IPS-20b (cell line): ENCODE measurements around the gene SRGAP1.

Source experiments
- H3K27ac ChIP-seq: one replicate; pipeline ENCODE4 v1.5.1; 2013; ENCODE audit warnings: low read length
- H3K27me3 ChIP-seq: 2 replicates; pipeline ENCODE4 v1.6.1; 2013; ENCODE audit warnings: mild to moderate bottlenecking, low read length, inconsistent platforms; ENCODE audit not compliant: insufficient read depth
- H3K36me3 ChIP-seq: 2 replicates; pipeline ENCODE4 v1.6.1; 2013; ENCODE audit warnings: low read depth, mild to moderate bottlenecking, inconsistent platforms, low read length, moderate library complexity; ENCODE audit not compliant: insufficient read depth
- H3K4me1 ChIP-seq: 2 replicates; pipeline ENCODE4 v1.6.1; 2013; ENCODE audit warnings: mild to moderate bottlenecking, control low read depth, inconsistent platforms, low read length, moderate library complexity; ENCODE audit not compliant: insufficient read depth
- H3K4me3 ChIP-seq: 2 replicates; pipeline ENCODE4 v1.5.1; 2013; ENCODE audit warnings: mild to moderate bottlenecking, low read length, inconsistent platforms
- H3K9ac ChIP-seq: 2 replicates; pipeline ENCODE4 v1.6.1; 2013; ENCODE audit warnings: low read depth, mild to moderate bottlenecking, inconsistent platforms, low read length, moderate library complexity
- H3K9me3 ChIP-seq: 2 replicates; pipeline ENCODE4 v1.6.1; 2013; ENCODE audit warnings: mild to moderate bottlenecking, low read depth, low read length, inconsistent platforms; ENCODE audit not compliant: insufficient read depth

Gene SRGAP1

GRCh38 chr12:63912651-63913050 is 68.2 kb downstream of the SRGAP1 start:
- H3K36me3 ChIP-seq, result no peaks in the 10 kb centered on the region
- H3K9ac ChIP-seq, result no peak overlapping the region
- no peaks in the 10 kb centered on the region for H3K27me3 ChIP-seq
- no peaks in the 10 kb centered on the region for H3K9me3 ChIP-seq
- H3K4me3 ChIP-seq, result no peak overlapping the region
- peaks cover 10% of the 10 kb centered on the region for H3K4me1 ChIP-seq
- H3K27ac ChIP-seq, result no peak overlapping the region

- Histone ChIP-seq H3K36me3 (no peaks in the 10 kb centered on the region), H3K4me1 (peaks cover 16% of the 10 kb centered on the region), H3K27ac (no peak overlapping the region), H3K4me3 (no peak overlapping the region), H3K9me3 (no peaks in the 10 kb centered on the region), H3K9ac (no peak overlapping the region), H3K27me3 (no peaks in the 10 kb centered on the region)
Measured at GRCh38 chr12:63913929-63914328, 69.4 kb downstream of the SRGAP1 start.

DNA sequence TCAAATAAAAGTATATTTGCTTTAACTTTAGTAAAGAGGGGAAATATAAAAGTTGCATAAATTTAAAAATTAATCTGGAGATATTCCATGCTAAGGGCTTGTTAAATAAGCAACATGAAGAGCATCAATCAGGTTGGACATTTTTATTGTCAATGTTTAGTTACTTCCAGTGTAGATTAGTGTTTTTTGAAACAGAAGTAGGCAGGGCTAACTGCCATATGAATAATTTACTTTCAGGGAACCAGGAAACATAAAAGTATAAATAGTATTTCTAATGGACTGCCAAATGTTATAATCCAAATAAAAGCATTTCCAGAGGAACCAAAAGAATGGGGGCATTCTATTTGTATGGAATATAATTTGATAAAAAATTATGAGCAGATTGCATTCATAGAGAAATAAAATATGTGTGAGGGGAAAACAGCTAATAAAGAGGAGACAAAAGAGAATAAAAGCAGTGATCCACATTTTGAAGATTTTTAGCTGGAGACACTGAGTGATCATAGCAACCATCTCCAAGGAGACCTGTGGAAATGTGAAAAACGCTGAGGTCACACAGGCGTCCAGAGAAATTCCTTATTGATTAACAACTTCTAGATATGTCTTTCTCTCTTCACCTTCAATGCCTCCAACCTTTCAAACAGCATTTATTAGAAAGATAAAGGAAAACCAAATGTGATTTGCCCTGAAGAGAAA is 70.8 kb downstream of the SRGAP1 start:
- no peaks in the 10 kb centered on the region for H3K27me3 ChIP-seq
- H3K27ac ChIP-seq, result no peak overlapping the region
- H3K4me1 ChIP-seq, result peaks cover 16% of the 10 kb centered on the region
- H3K9me3 ChIP-seq, result no peaks in the 10 kb centered on the region
- H3K4me3 ChIP-seq, result no peak overlapping the region
- no peak overlapping the region for H3K9ac ChIP-seq
- no peaks in the 10 kb centered on the region for H3K36me3 ChIP-seq

- H3K36me3 ChIP-seq, result no peaks in the 10 kb centered on the region
- H3K27me3 ChIP-seq, result no peaks in the 10 kb centered on the region
- H3K4me3 ChIP-seq, result no peak overlapping the region
- H3K9me3 ChIP-seq, result no peaks in the 10 kb centered on the region
- peaks cover 16% of the 10 kb centered on the region for H3K4me1 ChIP-seq
- H3K9ac ChIP-seq, result no peak overlapping the region; the same call in 1 of the 2 replicates
- no peak overlapping the region for H3K27ac ChIP-seq
Measured at GRCh38 chr12:63916561-63917476, 72.3 kb downstream of the SRGAP1 start.

DNA sequence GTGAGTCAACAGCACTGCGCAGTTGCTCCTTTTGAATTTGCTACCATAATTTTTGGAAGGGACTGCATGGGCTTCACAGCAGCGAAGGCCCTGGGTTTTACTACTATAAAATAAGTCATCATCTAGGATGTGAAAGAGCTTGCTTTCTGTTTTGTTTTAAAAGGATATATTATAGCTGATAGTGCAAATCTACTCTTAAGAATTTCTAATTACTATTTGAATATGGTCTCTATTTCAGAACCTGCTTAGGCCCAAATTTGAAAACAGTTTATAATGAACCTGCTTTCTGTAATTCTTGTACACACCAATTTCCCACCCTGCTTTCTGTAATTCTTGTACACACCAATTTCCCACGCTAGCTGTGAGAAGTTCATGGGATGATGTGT is 73.0 kb downstream of the SRGAP1 start:
- H3K4me3 ChIP-seq, result no peak overlapping the region
- H3K36me3 ChIP-seq, result no peaks in the 10 kb centered on the region
- H3K9ac ChIP-seq, result no peak overlapping the region
- no peaks in the 10 kb centered on the region for H3K27me3 ChIP-seq
- H3K27ac ChIP-seq, result no peak overlapping the region
- H3K4me1 ChIP-seq, result peaks cover 19% of the 10 kb centered on the region
- no peaks in the 10 kb centered on the region for H3K9me3 ChIP-seq

GRCh38 chr12:63917864-63918799 is 73.6 kb downstream of the SRGAP1 start:
- Histone ChIP-seq H3K4me1 (peaks cover 20% of the 10 kb centered on the region), H3K4me3 (no peak overlapping the region), H3K9ac (no peak overlapping the region), H3K9me3 (no peaks in the 10 kb centered on the region), H3K36me3 (no peaks in the 10 kb centered on the region), H3K27me3 (no peaks in the 10 kb centered on the region), H3K27ac (no peak overlapping the region)

DNA sequence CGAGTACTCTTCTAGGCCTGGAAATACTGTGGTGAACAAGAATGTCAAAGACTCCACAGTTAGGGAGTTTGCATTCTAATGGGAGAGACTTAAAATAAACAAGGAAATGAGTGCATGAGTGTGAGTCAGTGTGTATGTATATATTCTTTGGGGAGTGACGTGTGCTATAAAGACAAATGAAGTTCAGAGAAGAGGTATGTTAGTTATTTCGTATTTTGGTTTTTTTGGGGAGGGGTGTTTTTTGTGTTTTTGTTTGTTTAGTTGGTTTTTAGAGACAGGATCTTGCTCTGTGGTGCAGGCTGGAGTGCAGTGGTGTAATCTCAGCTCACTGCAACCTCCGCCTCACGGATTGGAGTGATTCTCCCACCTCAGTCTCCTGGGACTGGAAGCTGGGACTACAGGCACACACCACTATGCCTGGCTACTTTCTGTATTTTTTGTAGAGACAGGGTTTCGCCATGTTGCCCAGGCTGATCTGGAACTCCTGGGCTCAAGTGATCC is 74.3 kb downstream of the SRGAP1 start:
- Histone ChIP-seq H3K27ac (no peak overlapping the region), H3K36me3 (no peaks in the 10 kb centered on the region), H3K9ac (no peak overlapping the region), H3K4me1 (peaks cover 20% of the 10 kb centered on the region), H3K4me3 (no peak overlapping the region), H3K9me3 (no peaks in the 10 kb centered on the region), H3K27me3 (no peaks in the 10 kb centered on the region)

DNA sequence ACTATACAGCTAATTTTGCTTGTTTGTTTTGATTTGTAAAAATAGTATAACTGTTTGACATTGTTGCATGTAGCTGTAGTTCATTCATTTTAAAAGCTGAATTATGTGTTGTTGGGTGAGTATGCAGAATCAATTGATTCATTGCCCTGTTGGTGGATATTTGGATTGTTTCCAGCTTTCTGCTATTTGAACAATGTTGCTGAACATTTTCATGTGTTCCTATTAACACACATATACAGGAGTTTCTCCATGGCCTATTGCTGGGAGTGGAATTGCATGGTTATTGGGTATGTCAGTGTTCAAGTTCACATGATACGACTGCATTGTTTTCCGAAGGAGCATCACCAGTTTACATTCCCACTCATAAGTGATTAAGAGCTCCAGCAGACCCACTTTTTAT is 75.3 kb downstream of the SRGAP1 start:
- Histone ChIP-seq H3K27me3 (no peaks in the 10 kb centered on the region), H3K27ac (no peak overlapping the region), H3K9ac (no peak overlapping the region), H3K4me3 (no peak overlapping the region), H3K36me3 (no peaks in the 10 kb centered on the region), H3K9me3 (no peaks in the 10 kb centered on the region), H3K4me1 (peaks cover 20% of the 10 kb centered on the region)

- no peaks in the 10 kb centered on the region for H3K27me3 ChIP-seq
- H3K9me3 ChIP-seq, result no peaks in the 10 kb centered on the region
- no peak overlapping the region for H3K27ac ChIP-seq
- no peaks in the 10 kb centered on the region for H3K36me3 ChIP-seq
- H3K4me1 ChIP-seq, result peaks cover 13% of the 10 kb centered on the region
- H3K9ac ChIP-seq, result no peak overlapping the region
- H3K4me3 ChIP-seq, result no peak overlapping the region
Measured at GRCh38 chr12:63921157-63921556, 76.7 kb downstream of the SRGAP1 start.

- Histone ChIP-seq H3K27ac (no peak overlapping the region), H3K9ac (no peak overlapping the region), H3K4me3 (no peak overlapping the region)
Measured at GRCh38 chr12:63922474-63922873, 78.0 kb downstream of the SRGAP1 start.

DNA sequence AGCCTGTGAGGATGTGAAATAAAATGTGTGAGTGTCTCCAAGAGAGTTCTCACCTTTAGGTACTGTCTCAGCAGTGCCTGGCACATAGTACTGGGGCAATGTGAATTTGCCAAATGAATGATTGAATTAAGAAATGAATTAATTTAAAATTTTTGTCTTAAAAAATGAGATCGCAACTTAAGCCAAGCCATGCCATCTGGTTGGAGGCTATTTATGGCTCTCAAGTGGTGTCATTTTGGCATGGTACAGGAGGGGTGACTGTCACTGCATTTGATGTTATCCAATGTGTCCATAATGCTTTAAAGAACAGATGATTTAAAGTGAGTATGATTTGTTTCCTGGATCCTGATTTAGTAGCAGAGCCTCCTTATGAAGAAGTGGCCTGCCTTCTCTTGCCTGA is 80.3 kb downstream of the SRGAP1 start:
- Histone ChIP-seq H3K27me3 (no peaks in the 10 kb centered on the region), H3K27ac (no peak overlapping the region), H3K9me3 (no peaks in the 10 kb centered on the region), H3K36me3 (no peaks in the 10 kb centered on the region), H3K4me3 (no peak overlapping the region), H3K9ac (no peak overlapping the region), H3K4me1 (peaks cover 4% of the 10 kb centered on the region; the same call in 1 of the 2 replicates)

More at GRCh38 chr12:63922474-63922873, 78.0 kb downstream of the SRGAP1 start:
- no peaks in the 10 kb centered on the region for H3K36me3 ChIP-seq
- H3K9me3 ChIP-seq, result no peaks in the 10 kb centered on the region
- no peaks in the 10 kb centered on the region for H3K27me3 ChIP-seq
- H3K4me1 ChIP-seq, result peaks cover 10% of the 10 kb centered on the region
